NOMO-1 treated with DMSO at 0.1 percent for 48 hours (cell line): ENCODE data around the gene HEXA.

Experiments
- DNase-seq: peaks from one replicate; lab custom pipeline; 2025; ENCODE audit not compliant: unreplicated experiment; lab: John Stamatoyannopoulos, UW

HEXA gene

GRCh38 chr15:72377331-72377730 is 1.5 kb upstream of the HEXA start:
- no peak for DNase-seq

GRCh38 chr15:72375501-72375845 is 341 bp downstream of the HEXA start:
- peak; percentile 40 for DNase-seq

- no peak for DNase-seq
These were observed 3.5 kb downstream of the HEXA start for GRCh38 chr15:72372361-72372760.

- DNase-seq, result peak; percentile 72
These were observed 5.8 kb downstream of the HEXA start for GRCh38 chr15:72369964-72370363.

- DNase-seq, result peak; percentile 74
These were observed 6.9 kb downstream of the HEXA start for GRCh38 chr15:72368899-72369298.

- DNase-seq, result peak; percentile 74
These were observed 7.5 kb downstream of the HEXA start for GRCh38 chr15:72368325-72368724.

- peak; percentile 91 for DNase-seq
These were observed 10.0 kb downstream of the HEXA start for GRCh38 chr15:72365844-72366243.

GRCh38 chr15:72361176-72361575 is 14.6 kb downstream of the HEXA start:
- no peak for DNase-seq

GRCh38 chr15:72358650-72359171 is 17.1 kb downstream of the HEXA start:
- DNase-seq, result no peak

- no peak for DNase-seq
These were observed 17.7 kb downstream of the HEXA start for GRCh38 chr15:72358121-72358520.

- no peak for DNase-seq
These were observed 21.3 kb downstream of the HEXA start for GRCh38 chr15:72354496-72354895.

- DNase-seq, result no peak
These were observed 22.5 kb downstream of the HEXA start for GRCh38 chr15:72353266-72353665.

GRCh38 chr15:72345806-72346205 is 30.0 kb downstream of the HEXA start:
- no peak for DNase-seq

GRCh38 chr15:72345280-72345679 is 30.5 kb downstream of the HEXA start:
- DNase-seq, result no peak

- no peak for DNase-seq
These were observed 31.2 kb downstream of the HEXA start for GRCh38 chr15:72344602-72345001.

- peak; percentile 16 for DNase-seq
These were observed 33.4 kb downstream of the HEXA start for GRCh38 chr15:72342385-72342784.

GRCh38 chr15:72341361-72341760 is 34.5 kb downstream of the HEXA start:
- DNase-seq, result no peak

GRCh38 chr15:72340366-72340765 is 35.4 kb downstream of the HEXA start:
- DNase-seq, result no peak

- peak; percentile 34 for DNase-seq
These were observed 36.0 kb downstream of the HEXA start for GRCh38 chr15:72339777-72340177.

- peak; percentile 8 for DNase-seq
These were observed 37.0 kb downstream of the HEXA start for GRCh38 chr15:72338617-72339321.

GRCh38 chr15:72338148-72338547 is 37.7 kb downstream of the HEXA start:
- no peak for DNase-seq

GRCh38 chr15:72334842-72335241 is 41.0 kb downstream of the HEXA start:
- DNase-seq, result no peak

GRCh38 chr15:72331021-72331420 is 44.8 kb downstream of the HEXA start:
- DNase-seq, result no peak
